Stimulated activated CD8-positive, alpha-beta memory T cell treated with anti-CD3 and anti-CD28 coated beads, Interleukin-12 subunit alpha, Interleukin-12 subunit beta, amount 100 ng/mL, for 4 hours (primary cell): ENCODE data around the gene CCDC93.

Experiments
- DNase-seq: peaks from one replicate; pipeline ENCODE4 v3.0.0-alpha.2; 2020; ENCODE audit warnings: low read depth

The CCDC93 gene

GRCh38 chr2:117885308-117885707 is 128.6 kb downstream of the CCDC93 start:
- no peak for DNase-seq

- DNase-seq = no peak
Measured at GRCh38 chr2:117879003-117879402, 134.9 kb downstream of the CCDC93 start.

GRCh38 chr2:117875786-117876185 is 138.1 kb downstream of the CCDC93 start:
- DNase-seq = no peak
